Measurements from ENCODE around the gene LRPAP1. TPM values are rescaled to one million over a fixed set of nuclear protein-coding genes. Genes with fewer than 3 reads are reported as not detected.

LRPAP1 gene
- total and polyA plus RNA-seq, 10 of the 15 experiments (the other 5 are each of a cell fraction or from before 2014, with no cell fraction given), result 1.0 to 100 (median 51.1) TPM

- in situ Hi-C loops (cut with MboI), result no loop called here
- Histone ChIP-seq H3K36me3 (ENCODE audit: control insufficient read depth in 2 of 2, insufficient read depth in 2 of 2, low read length in 1 of 2) (peaks cover 0 to 1% of the 10 kb centered on the region in 2 experiments; a peak in 1 of 4 replicates), H4K20me1 (ENCODE audit: control insufficient read depth, insufficient read depth) (peaks cover 4% of the 10 kb centered on the region; the same call in 1 of the 2 replicates), H3K9ac (ENCODE audit: control insufficient read depth, insufficient read depth, low read length) (peak overlapping the region; percentile 72; the same call in 1 of the 2 replicates), H3K9me3 (replicated peaks; ENCODE audit: control insufficient read depth, insufficient read depth, low read length) (no peaks in the 10 kb centered on the region), H2AFZ (ENCODE audit: control insufficient read depth, low read depth, low read length) (no peak overlapping the region), H3K27ac (ENCODE audit: control insufficient read depth, insufficient read depth) (0 out of 2 replicates have a peak overlapping the region, but pooled peaks have one; percentile 43), H3K27me3 (replicated peaks in 1 of 2; ENCODE audit: control insufficient read depth in 2 of 2, insufficient read depth in 2 of 2, low read length in 1 of 2) (no peaks in the 10 kb centered on the region), H3K4me2 (ENCODE audit: control insufficient read depth, insufficient read depth) (peak overlapping the region; percentile 91), H3K79me2 (ENCODE audit: control insufficient read depth, insufficient read depth, low read length) (peaks cover 18% of the 10 kb centered on the region), H3K4me3 (peak overlapping the region; percentile 87), H3K4me1 (ENCODE audit: control insufficient read depth, insufficient read depth, low read length) (peaks cover 13% of the 10 kb centered on the region)
- ATAC-seq (peak; percentile 2; the same call in 1 of the 3 replicates), FAIRE-seq (no peak), DNase-seq (ENCODE audit: low read depth, low spot score) (no peak)
- BruUV-seq (replicated peaks), result TSS peak; percentile 72
- intact Hi-C loops (cut with micrococcal nuclease; ENCODE audit: unreplicated experiment), result no loop called here
- CTCF ChIA-PET, result no interaction called here
- SMC1A ChIA-PET (ENCODE audit: uncharacterized antibody, unreplicated experiment), result interaction anchor here (0.6 kb wide), 1 partner anchor 177 kb away, joined by 3 read pairs; no protein-coding TSS in a partner anchor
- 4% methylated on average over 17 of the region's 17 CpGs for whole genome bisulfite sequencing (ENCODE audit: insufficient coverage, insufficient replicate concordance, low lambda C conversion rate, missing lambda C conversion rate)
- POLR2A ChIA-PET, result no interaction called here
- TF ChIP-seq PML (IDR thresholded peaks at IDR 0.05; ENCODE audit: low read length), result 0 out of 2 replicates have a peak, but pooled peaks have one; percentile 8
- TF ChIP-seq KDM1A (IDR thresholded peaks at IDR 0.05; ENCODE audit: borderline replicate concordance), result no peak
- RAD21 ChIA-PET (ENCODE audit: unreplicated experiment), result no interaction called here
Measured at GRCh38 chr4:3531318-3531878, 824 bp downstream of the LRPAP1 start.

GRCh38 chr4:3530663-3531254 is 1.5 kb downstream of the LRPAP1 start:
- Histone ChIP-seq H3K79me2 (ENCODE audit: control insufficient read depth, insufficient read depth, low read length) (peaks cover 18% of the 10 kb centered on the region), H3K4me2 (ENCODE audit: control insufficient read depth, insufficient read depth) (peak overlapping the region; percentile 91), H3K36me3 (ENCODE audit: control insufficient read depth in 2 of 2, insufficient read depth in 2 of 2, low read length in 1 of 2) (peaks cover 0 to 1% of the 10 kb centered on the region in 2 experiments; a peak in 1 of 4 replicates), H3K4me1 (ENCODE audit: control insufficient read depth, insufficient read depth, low read length) (peaks cover 13% of the 10 kb centered on the region), H3K27me3 (replicated peaks in 1 of 2; ENCODE audit: control insufficient read depth in 2 of 2, insufficient read depth in 2 of 2, low read length in 1 of 2) (no peaks in the 10 kb centered on the region), H3K27ac (ENCODE audit: control insufficient read depth, insufficient read depth) (no peak overlapping the region), H3K9ac (ENCODE audit: control insufficient read depth, insufficient read depth, low read length) (no peak overlapping the region), H4K20me1 (ENCODE audit: control insufficient read depth, insufficient read depth) (peaks cover 4% of the 10 kb centered on the region; the same call in 1 of the 2 replicates), H3K4me3 (peak overlapping the region; percentile 87), H2AFZ (ENCODE audit: control insufficient read depth, low read depth, low read length) (no peak overlapping the region), H3K9me3 (replicated peaks; ENCODE audit: control insufficient read depth, insufficient read depth, low read length) (no peaks in the 10 kb centered on the region)
- ChIA-PET RAD21 (ENCODE audit: unreplicated experiment) (no interaction called here), SMC1A (ENCODE audit: uncharacterized antibody, unreplicated experiment) (no interaction called here), POLR2A (no interaction called here), CTCF (no interaction called here)
- in situ Hi-C loops (cut with MboI) (no loop called here), intact Hi-C loops (cut with micrococcal nuclease; ENCODE audit: unreplicated experiment) (no loop called here)
- no peak for ATAC-seq
- no peak for DNase-seq (ENCODE audit: low read depth, low spot score)
- no TSS peak for BruUV-seq (replicated peaks)
- FAIRE-seq, result no peak
- WGBS (ENCODE audit: insufficient coverage, insufficient replicate concordance, low lambda C conversion rate, missing lambda C conversion rate), result 91% methylated on average over 18 of the region's 18 CpGs
- no peak for TF ChIP-seq EGR1 (IDR thresholded peaks at IDR 0.05; ENCODE audit: borderline replicate concordance in 1 of 2, low read depth in 2 of 2, low read length in 2 of 2)
- TF ChIP-seq CHD4 (IDR thresholded peaks at IDR 0.05), result no peak
- no peak for TF ChIP-seq PBX3 (IDR thresholded peaks at IDR 0.05; ENCODE audit: insufficient replicate concordance, low read depth, low read length)
- TF ChIP-seq KDM1A (IDR thresholded peaks at IDR 0.05; ENCODE audit: borderline replicate concordance), result no peak
- no peak for TF ChIP-seq USF1 (IDR thresholded peaks at IDR 0.05; ENCODE audit: borderline replicate concordance, extremely low read length, insufficient read depth, low read depth, low read length)
- TF ChIP-seq ASH2L (IDR thresholded peaks at IDR 0.05; ENCODE audit: borderline replicate concordance, low read depth), result no peak
- TF ChIP-seq BACH1 (IDR thresholded peaks at IDR 0.05; ENCODE audit: borderline replicate concordance), result no peak
- TF ChIP-seq CEBPZ (IDR thresholded peaks at IDR 0.05; ENCODE audit: low read depth, low read length), result no peak

Data from GM12878 (cell line).